H9 (cell line): ENCODE data around the gene EIF3A. TPM values are rescaled to one million over a fixed set of nuclear protein-coding genes. Genes with fewer than 3 reads are reported as not detected.

Source experiments
- DNase-seq: peaks from one replicate; pipeline ENCODE4 v3.0.0-alpha.2; 2017
- H2AFZ ChIP-seq: one replicate; pipeline ENCODE4 v1.6.1; 2013; ENCODE audit warnings: mild to moderate bottlenecking, low read length, control low read depth, moderate library complexity
- H2AK5ac ChIP-seq: 2 replicates; pipeline ENCODE4 v1.6.1; 2013; ENCODE audit warnings: low read length, control low read depth, mixed read lengths; ENCODE audit not compliant: insufficient read length
- H2BK120ac ChIP-seq: one replicate; pipeline ENCODE4 v1.6.1; 2013; ENCODE audit warnings: low read depth, mild to moderate bottlenecking, low read length, control low read depth, inconsistent platforms; ENCODE audit not compliant: poor library complexity, severe bottlenecking
- H2BK12ac ChIP-seq: 2 replicates; pipeline ENCODE4 v1.6.1; 2013; ENCODE audit warnings: low read length, control low read depth, mixed read lengths, low read depth; ENCODE audit not compliant: insufficient read length
- H2BK15ac ChIP-seq: 2 replicates; pipeline ENCODE4 v1.6.1; 2013; ENCODE audit warnings: low read depth, low read length, control low read depth
- H2BK20ac ChIP-seq: one replicate; pipeline ENCODE4 v1.6.1; 2013; ENCODE audit warnings: low read depth, mild to moderate bottlenecking, low read length, control low read depth, inconsistent platforms; ENCODE audit not compliant: poor library complexity, severe bottlenecking
- H2BK5ac ChIP-seq: 2 replicates; pipeline ENCODE4 v1.6.1; 2013; ENCODE audit warnings: low read length, control low read depth, mixed read lengths; ENCODE audit not compliant: insufficient read length
- H3K14ac ChIP-seq: 2 replicates; pipeline ENCODE4 v1.6.1; 2013; ENCODE audit warnings: low read length, control low read depth; ENCODE audit not compliant: insufficient read depth
- H3K18ac ChIP-seq: 2 replicates; pipeline ENCODE4 v1.6.1; 2013; ENCODE audit warnings: low read depth, mild to moderate bottlenecking, mixed read lengths, low read length, control low read depth; ENCODE audit not compliant: insufficient read length
- H3K23ac ChIP-seq: 2 replicates; pipeline ENCODE4 v1.6.1; 2013; ENCODE audit warnings: low read length, control low read depth, mixed read lengths, low read depth; ENCODE audit not compliant: insufficient read length
- H3K23me2 ChIP-seq: 2 replicates; pipeline ENCODE4 v1.6.1; 2013; ENCODE audit warnings: low read depth, mild to moderate bottlenecking, mixed read lengths, low read length, control low read depth; ENCODE audit not compliant: insufficient read length, poor library complexity, severe bottlenecking
- H3K27ac ChIP-seq: 2 replicates; pipeline ENCODE4 v1.5.1; 2013; ENCODE audit warnings: low read length, control low read depth, mixed read lengths, low read depth; ENCODE audit not compliant: insufficient read length
- H3K27me3 ChIP-seq: 2 replicates; pipeline ENCODE4 v1.6.1; 2013; ENCODE audit warnings: low read length, control low read depth, inconsistent platforms; ENCODE audit not compliant: insufficient read depth
- H3K4ac ChIP-seq: 2 replicates; pipeline ENCODE4 v1.6.1; 2013; ENCODE audit warnings: low read depth, mild to moderate bottlenecking, control low read depth, inconsistent platforms, low read length, moderate library complexity
- H3K4me1 ChIP-seq: 2 replicates; pipeline ENCODE4 v1.6.1; 2013; ENCODE audit warnings: low read length, control low read depth, inconsistent platforms; ENCODE audit not compliant: insufficient read depth
- H3K4me2 ChIP-seq: 2 replicates; pipeline ENCODE4 v1.6.1; 2013; ENCODE audit warnings: low read length, control low read depth, mixed read lengths; ENCODE audit not compliant: insufficient read length, insufficient read depth
- H3K56ac ChIP-seq: 2 replicates; pipeline ENCODE4 v1.6.1; 2013; ENCODE audit warnings: low read depth, mild to moderate bottlenecking, mixed read lengths, low read length, control low read depth; ENCODE audit not compliant: insufficient read length
- H3K79me1 ChIP-seq: 2 replicates; pipeline ENCODE4 v1.6.1; 2013; ENCODE audit warnings: low read depth, mild to moderate bottlenecking, moderate library complexity, low read length, control low read depth, inconsistent platforms; ENCODE audit not compliant: insufficient read depth, poor library complexity, severe bottlenecking
- H3K79me2 ChIP-seq: 2 replicates; pipeline ENCODE4 v1.6.1; 2013; ENCODE audit warnings: low read length, control low read depth, inconsistent platforms; ENCODE audit not compliant: insufficient read depth
- H3K9ac ChIP-seq: 2 replicates; pipeline ENCODE4 v1.6.1; 2013; ENCODE audit warnings: low read length, control low read depth, mixed read lengths; ENCODE audit not compliant: insufficient read length; ENCODE audit errors: extremely low read depth
- H3K9me3 ChIP-seq: one replicate; pipeline ENCODE4 v1.6.1; 2013; ENCODE audit warnings: low read depth, low read length, inconsistent platforms; ENCODE audit not compliant: control insufficient read depth
- H3T11ph ChIP-seq: one replicate; pipeline ENCODE4 v1.6.1; 2013; ENCODE audit warnings: mild to moderate bottlenecking, low read length, control low read depth, inconsistent platforms
- H4K20me1 ChIP-seq: one replicate; pipeline ENCODE4 v1.6.1; 2013; ENCODE audit not compliant: control insufficient read depth, insufficient read length, insufficient read depth
- H4K5ac ChIP-seq: 2 replicates; pipeline ENCODE4 v1.6.1; 2013; ENCODE audit warnings: low read depth, mild to moderate bottlenecking, mixed read lengths, low read length, control low read depth; ENCODE audit not compliant: insufficient read length
- H4K8ac ChIP-seq: replicated peaks from 2 replicates; pipeline ENCODE4 v1.6.1; 2013; ENCODE audit warnings: low read length, control low read depth, mixed read lengths, low read depth; ENCODE audit not compliant: insufficient read length
- H4K91ac ChIP-seq: 2 replicates; pipeline ENCODE4 v1.6.1; 2013; ENCODE audit warnings: low read depth, mild to moderate bottlenecking, moderate library complexity, mixed read lengths, low read length, control low read depth; ENCODE audit not compliant: insufficient read length
- H3K27ac Mint-ChIP-seq, 3 experiments: 2 replicates in 2 of 3; 3 replicates in 1 of 3; pipeline ENCODE4 v1.8.0; 2020 to 2021; ENCODE audit warnings: mixed read lengths in 3 of 3, mild to moderate bottlenecking in 1 of 3, moderate library complexity in 1 of 3
- H3K27me3 Mint-ChIP-seq: 2 replicates; pipeline ENCODE4 v1.8.0; 2021; ENCODE audit warnings: low read depth, mild to moderate bottlenecking, moderate library complexity, mixed read lengths
- H3K36me3 Mint-ChIP-seq, 3 experiments: 2 replicates in 2 of 3; 3 replicates in 1 of 3; pipeline ENCODE4 v1.8.0; 2020 to 2021; ENCODE audit warnings: low read depth in 3 of 3, mixed read lengths in 3 of 3; ENCODE audit not compliant: insufficient read depth in 1 of 3
- H3K4me1 Mint-ChIP-seq, 2 experiments: 2 replicates each; pipeline ENCODE4 v1.8.0; 2020; ENCODE audit warnings: mixed read lengths in 2 of 2
- H3K4me3 Mint-ChIP-seq, 2 experiments: 2 replicates in 1 of 2; 3 replicates in 1 of 2; pipeline ENCODE4 v1.8.0; 2020 to 2021; ENCODE audit warnings: mild to moderate bottlenecking in 2 of 2, mixed read lengths in 2 of 2, moderate library complexity in 1 of 2
- H3K9me3 Mint-ChIP-seq, 2 experiments: 2 replicates in 1 of 2; 3 replicates in 1 of 2; pipeline ENCODE4 v1.8.0; 2020; ENCODE audit warnings: mild to moderate bottlenecking in 2 of 2, mixed read lengths in 2 of 2, moderate library complexity in 1 of 2
- CTCF ChIP-seq: fragments of 200-600 bp; sonication (generic); conservative IDR thresholded peaks from 3 replicates; pipeline ENCODE4 v1.8.0; 2021; ENCODE audit warnings: antibody characterized with exemption, mild to moderate bottlenecking
- WGBS: extraction: QIAGEN DNeasy Blood & Tissue Kit; methylation state at CpG from one replicate; pipeline ENCODE4 v1.1.7; 2013; ENCODE audit warnings: missing lambda C conversion rate, low lambda C conversion rate, mixed read lengths; ENCODE audit not compliant: insufficient read length; ENCODE audit errors: extremely low coverage; 5-methylcytosine and 5-hydroxymethylcytosine counted together
- total RNA-seq: library from RNA; stranded (reverse); gene quantifications from 2 replicates; pipeline ENCODE4 v1.2.1, GENCODE V29; 2021

Gene EIF3A
- total RNA-seq, 1 experiment from 2014 or later, result 206 TPM

GRCh38 chr10:119105155-119105554, 24.5 kb upstream of the EIF3A start:
- H2BK15ac ChIP-seq, result no peak overlapping the region
- peak overlapping the region; percentile 50 for H3K4me2 ChIP-seq
- H4K8ac ChIP-seq, result no peak overlapping the region
- Mint-ChIP-seq H3K4me1 (peaks cover 4 to 8% of the 10 kb centered on the region in 2 experiments), H3K9me3 (no peaks in the 10 kb centered on the region), H3K27ac (no peak overlapping the region), H3K36me3 (peaks cover 9 to 36% (median 22%) of the 10 kb centered on the region in 3 experiments; a peak in 6 of 7 replicates), H3K4me3 (peak overlapping the region; percentile 76 to 86), H3K27me3 (no peaks in the 10 kb centered on the region; the same call in 1 of the 2 replicates)
- no peak overlapping the region for H3K56ac ChIP-seq
- H4K5ac ChIP-seq, result no peak overlapping the region
- H3K9me3 ChIP-seq, result no peaks in the 10 kb centered on the region
- no peak overlapping the region for H2BK12ac ChIP-seq
- H3K4ac ChIP-seq, result no peak overlapping the region
- H3K27ac ChIP-seq, result no peak overlapping the region
- H3T11ph ChIP-seq, result no peak overlapping the region
- no peak overlapping the region for H3K9ac ChIP-seq
- H2BK20ac ChIP-seq, result no peak overlapping the region
- H3K79me2 ChIP-seq, result peaks cover 1% of the 10 kb centered on the region; the same call in 1 of the 2 replicates
- H4K20me1 ChIP-seq, result no peaks in the 10 kb centered on the region
- H3K23ac ChIP-seq, result no peak overlapping the region
- H3K23me2 ChIP-seq, result no peaks in the 10 kb centered on the region
- H3K4me1 ChIP-seq, result no peaks in the 10 kb centered on the region
- H2BK5ac ChIP-seq, result no peak overlapping the region
- no peak overlapping the region for H2AFZ ChIP-seq
- no peak overlapping the region for H2BK120ac ChIP-seq
- no peaks in the 10 kb centered on the region for H3K27me3 ChIP-seq
- no peak for DNase-seq
- H3K79me1 ChIP-seq, result peaks cover 6% of the 10 kb centered on the region
- H4K91ac ChIP-seq, result no peak overlapping the region
- TF ChIP-seq CTCF, result no peak
- H3K18ac ChIP-seq, result no peak overlapping the region
- H3K14ac ChIP-seq, result no peak overlapping the region
- H2AK5ac ChIP-seq, result no peak overlapping the region
- WGBS, result no CpG with 5 or more reads among the region's 12 CpGs
